Stimulated activated CD8-positive, alpha-beta memory T cell treated with anti-CD3 and anti-CD28 coated beads, Interleukin-12 subunit alpha, Interleukin-12 subunit beta, amount 100 ng/mL, for 24 hours (primary cell): ENCODE data around the gene PARP3.
A peak's percentile ranks its signal among the peaks of the same experiment; 100 is the strongest.
"Not testable (repeated sequence)": the region's sequence is repeated elsewhere in the genome, so short reads cannot be mapped to it uniquely, and the experiment has no call there.

Experiments used
- DNase-seq: peaks from one replicate; pipeline ENCODE4 v3.0.0-alpha.2; 2020; ENCODE audit errors: extremely low read depth

Gene PARP3

GRCh38 chr3:51985063-51985462 lies 42.9 kb downstream of the PARP3 start:
- DNase-seq: no peak

- DNase-seq: no peak
Observed at GRCh38 chr3:51986010-51986947, 44.1 kb downstream of the PARP3 start.

- DNase-seq: no peak
Observed at GRCh38 chr3:51987568-51987967, 45.4 kb downstream of the PARP3 start.

GRCh38 chr3:51988286-51989146 lies 46.4 kb downstream of the PARP3 start:
- no peak for DNase-seq

GRCh38 chr3:51990501-51990971 lies 48.4 kb downstream of the PARP3 start:
- not testable (repeated sequence) for DNase-seq

GRCh38 chr3:51992017-51992682 lies 50.0 kb downstream of the PARP3 start:
- no peak for DNase-seq

GRCh38 chr3:51993657-51994056 lies 51.5 kb downstream of the PARP3 start:
- not testable (repeated sequence) for DNase-seq

GRCh38 chr3:51994530-51994929 lies 52.4 kb downstream of the PARP3 start:
- DNase-seq: no peak

- DNase-seq: peak; percentile 71
Observed at GRCh38 chr3:51995346-51996163, 53.4 kb downstream of the PARP3 start, which contains the start of gene RPL29. RPL29 (minus strand) TSS chr3:51995895; CDS start chr3:51995461, 434 bp downstream.

GRCh38 chr3:51997172-51997571 lies 55.0 kb downstream of the PARP3 start:
- DNase-seq: no peak

- DNase-seq: no peak
Observed at GRCh38 chr3:51997935-51998596, 55.9 kb downstream of the PARP3 start.
